Epidermal melanocyte (primary cell): Measurements from ENCODE around the gene NFIL3.

Experiments used
- DNase-seq: peaks from one replicate; pipeline ENCODE4 v3.0.0; 2011; ENCODE audit warnings: low spot score; ENCODE audit not compliant: insufficient read length

The NFIL3 gene

DNA sequence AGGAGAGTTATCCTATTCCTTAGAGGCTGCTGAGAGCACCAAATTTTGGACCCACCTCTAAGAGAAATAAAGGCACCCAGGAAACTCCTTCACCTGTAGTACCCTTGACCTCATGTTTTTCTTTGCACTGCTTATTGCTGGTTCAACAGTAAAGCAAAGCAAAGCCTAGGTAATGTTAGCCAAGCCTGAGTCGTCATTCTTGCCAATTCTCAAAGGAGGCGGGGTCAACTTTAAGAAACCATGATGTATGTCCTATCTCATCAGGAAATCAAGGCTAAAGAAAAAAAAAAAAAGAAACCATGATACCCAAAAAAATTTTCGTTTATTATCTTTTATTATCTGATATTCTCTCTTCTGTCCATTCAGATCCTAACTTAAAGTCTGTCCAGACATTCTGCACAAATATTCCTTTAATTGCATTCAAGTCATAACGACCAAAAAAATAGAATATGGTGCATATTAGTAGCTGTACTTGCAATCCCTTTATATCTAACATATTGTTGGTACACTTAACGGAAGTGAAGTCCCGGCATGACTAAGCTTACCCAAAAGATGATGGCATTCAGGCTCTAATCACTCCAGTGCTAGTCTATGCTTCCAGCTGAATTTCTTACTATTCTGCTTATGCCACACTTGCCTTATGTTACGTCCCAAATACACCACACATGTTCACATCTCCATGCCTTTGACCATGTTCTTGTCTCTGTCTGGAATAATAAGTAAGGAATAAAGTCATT, 63.7 kb downstream of the NFIL3 start:
- no peak for DNase-seq

DNA sequence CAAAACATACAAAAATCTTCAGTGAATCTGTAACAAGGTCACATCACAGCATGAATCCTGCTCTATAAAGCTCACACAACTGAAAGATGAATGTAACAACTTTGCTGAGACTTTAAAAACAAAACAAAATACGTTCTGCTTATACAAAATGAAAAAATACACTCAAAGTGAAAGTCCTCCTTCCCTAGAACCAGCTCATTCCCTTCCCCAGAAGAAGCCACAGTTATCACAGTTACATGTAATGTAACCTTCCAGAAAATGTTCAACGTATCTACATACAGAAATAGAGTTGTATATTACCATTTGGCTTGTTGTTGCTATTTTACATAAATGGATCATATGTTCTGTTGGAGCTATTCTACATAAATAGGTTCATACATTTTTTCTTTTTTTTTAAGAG, 64.5 kb downstream of the NFIL3 start:
- DNase-seq = no peak
